Stomach (tissue), 9 donors: ENCODE data around the gene RERE. TPM values are rescaled to one million over a fixed set of nuclear protein-coding genes. Genes with fewer than 3 reads are reported as not detected.

Experiments
- DNase-seq, 2 donors: peaks; one replicate each; pipeline versions ENCODE4 v3.0.0 to v3.0.0-alpha.2; 2013 to 2019
- H3K27ac ChIP-seq, 5 donors: fragments of 200-600 bp in 4 of 5; sonication (generic) in 4 of 5; one replicate each; pipeline ENCODE4 v1.5.1; 2013 to 2019; ENCODE audit warnings: mild to moderate bottlenecking in 1 of 5, moderate library complexity in 1 of 5
- H3K27me3 ChIP-seq, 3 donors: fragments of 200-600 bp; sonication (generic); one replicate each; pipeline ENCODE4 v1.5.1; 2017 to 2019; ENCODE audit warnings: mixed run types in 1 of 3
- H3K36me3 ChIP-seq, 4 donors: fragments of 200-600 bp; sonication (generic); 1 replicate in 3 of 4; 2 replicates in 1 of 4; pipeline ENCODE4 v1.5.1; 2016 to 2019
- H3K4me1 ChIP-seq, 4 donors: fragments of 200-600 bp; sonication (generic); one replicate each; pipeline ENCODE4 v1.5.1; 2016 to 2019
- H3K4me3 ChIP-seq, 4 donors: fragments of 200-600 bp; sonication (generic) in 3 of 4; one replicate each; pipeline ENCODE4 v1.5.1; 2016 to 2019; ENCODE audit warnings: mild to moderate bottlenecking in 1 of 4
- H3K9me3 ChIP-seq, 4 donors: fragments of 200-600 bp; sonication (generic); one replicate each; pipeline ENCODE4 v1.5.1; 2016 to 2019
- CTCF ChIP-seq, 7 experiments: fragments of 450-650 bp in 4 of 7; fragments of 200-600 bp in 3 of 7; sonication (generic) in 3 of 7; IDR thresholded peaks; one replicate each; pipeline ENCODE4 v1.5.1; 2016 to 2019; ENCODE audit warnings: antibody characterized with exemption in 7 of 7, control low read depth in 2 of 7, mild to moderate bottlenecking in 1 of 7
- EP300 ChIP-seq: sonication (generic); formaldehyde crosslinking; IDR thresholded peaks from one replicate; pipeline ENCODE4 v1.6.1; 2017; ENCODE audit warnings: antibody characterized with exemption
- POLR2A ChIP-seq, 4 donors: fragments of 450-650 bp; IDR thresholded peaks; one replicate each; pipeline ENCODE4 v1.6.1; 2016; ENCODE audit warnings: antibody characterized with exemption in 4 of 4, control low read depth in 2 of 4, mild to moderate bottlenecking in 1 of 4, moderate library complexity in 1 of 4
- POLR2AphosphoS5 ChIP-seq, 3 donors: sonication (generic); formaldehyde crosslinking; IDR thresholded peaks; one replicate each; pipeline ENCODE4 v1.6.1; 2016; ENCODE audit warnings: antibody characterized with exemption in 3 of 3
- whole genome bisulfite sequencing, 5 donors: extraction: QIAGEN DNeasy Blood & Tissue Kit in 3 of 5; methylation state at CpG; one replicate each; pipeline versions ENCODE4 v1.1.5 to v1.1.7; 2013 to 2018; 5-methylcytosine and 5-hydroxymethylcytosine counted together
- intact Hi-C: fragments of 100-400 bp; cut with DNase I; formaldehyde crosslinking; loops from one replicate; pipeline ENCODE4 v1.15.1; 2023; ENCODE audit warnings: low total_unique reads
- polyA plus RNA-seq, 3 donors: library from polyadenylated mRNA; stranded (reverse); fragments of 200-250 nt; gene quantifications; one replicate each; pipeline ENCODE4 v1.2.3, GENCODE V29; 2013
- total RNA-seq, 5 donors: library from RNA; depleted of rRNA; stranded (reverse); fragments of >200 nt; gene quantifications; one replicate each; pipeline versions ENCODE4 v1.1.0 to v1.2.3, GENCODE V29; 2014 to 2016
- donor health status: healthy with polysubstance abuse.
- donor health status: Bipolar disorder and iron deficiency.
- donor health status: healthy.

RERE gene
- total and polyA plus RNA-seq, 8 donors, result 15.6 to 198 (median 79.3) TPM

DNA sequence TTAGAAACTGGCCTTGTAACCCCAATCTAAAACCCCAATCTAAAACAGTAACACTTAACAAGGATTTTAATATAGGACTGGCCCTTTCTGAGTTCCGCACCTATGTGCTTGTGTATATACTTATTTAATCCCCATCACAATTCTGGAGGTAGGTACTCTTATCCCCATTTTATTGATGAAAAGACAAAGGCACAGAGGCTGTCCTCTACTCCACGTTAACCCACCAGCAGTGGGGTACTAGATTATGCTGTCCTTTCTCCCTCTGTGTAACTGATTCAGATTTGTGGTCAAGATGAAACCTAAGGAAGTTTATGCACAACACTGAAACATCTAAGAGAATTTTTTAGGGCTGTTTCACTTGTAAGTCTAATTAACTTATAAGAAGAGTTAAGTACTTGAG lies 175.3 kb downstream of the RERE start:
- DNase-seq, result no peak
- WGBS, 5 donors, result 79 to 98% (median 95%) methylated on average over 2 of the region's 2 CpGs
- no peaks in the 10 kb centered on the region for H3K9me3 ChIP-seq
- intact Hi-C loops, result no loop called here
- H3K36me3 ChIP-seq, result no peaks in the 10 kb centered on the region
- H3K27ac ChIP-seq, result no peak overlapping the region
- TF ChIP-seq EP300, result no peak
- no peak overlapping the region for H3K4me3 ChIP-seq
- peaks cover 0 to 38% (median 29%) of the 10 kb centered on the region in 4 donors for H3K4me1 ChIP-seq
- no peaks in the 10 kb centered on the region for H3K27me3 ChIP-seq

DNA sequence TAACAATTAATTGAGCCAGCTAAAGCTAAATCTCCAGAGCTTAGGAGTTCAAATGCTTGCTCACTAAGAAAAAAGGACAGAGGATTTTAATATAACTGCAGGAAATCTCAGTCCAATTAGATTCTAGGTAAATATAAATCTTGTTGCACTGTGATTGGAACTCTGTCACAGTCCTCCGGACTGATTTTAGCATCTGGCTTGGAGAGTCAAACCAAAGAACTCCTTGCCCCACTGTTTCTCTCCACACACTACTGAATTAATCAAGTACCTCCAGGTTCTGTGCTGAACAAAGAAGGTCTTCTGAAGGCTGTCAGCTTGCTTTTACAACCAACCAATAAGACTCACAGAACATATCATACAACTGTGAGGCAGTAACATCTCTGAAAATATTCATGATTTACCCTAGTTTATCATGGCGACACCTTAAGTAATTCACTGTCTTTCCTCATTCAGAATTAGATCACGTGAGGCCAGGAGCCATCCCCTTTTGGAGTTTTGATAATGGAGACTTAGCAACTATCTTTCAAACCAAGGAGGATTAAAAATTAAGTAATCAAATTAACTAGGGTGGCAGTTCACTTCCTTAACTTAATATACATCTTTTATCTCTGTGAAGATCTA lies 176.0 kb downstream of the RERE start:
- H3K4me1 ChIP-seq, result peaks cover 0 to 32% (median 24%) of the 10 kb centered on the region in 4 donors
- no peak overlapping the region for H3K27ac ChIP-seq
- no peak for TF ChIP-seq EP300
- no peak for TF ChIP-seq CTCF (IDR thresholded peaks at IDR 0.05)
- no peak for TF ChIP-seq POLR2AphosphoS5 (IDR thresholded peaks at IDR 0.05)
- no peak for TF ChIP-seq POLR2A (IDR thresholded peaks at IDR 0.05)
- H3K9me3 ChIP-seq, result no peaks in the 10 kb centered on the region
- H3K36me3 ChIP-seq, result no peaks in the 10 kb centered on the region
- WGBS, 5 donors, result 66 to 73% (median 69%) methylated on average over 3 of the region's 3 CpGs
- intact Hi-C loops, result no loop called here
- no peaks in the 10 kb centered on the region for H3K27me3 ChIP-seq
- no peak overlapping the region for H3K4me3 ChIP-seq
- no peak for DNase-seq

DNA sequence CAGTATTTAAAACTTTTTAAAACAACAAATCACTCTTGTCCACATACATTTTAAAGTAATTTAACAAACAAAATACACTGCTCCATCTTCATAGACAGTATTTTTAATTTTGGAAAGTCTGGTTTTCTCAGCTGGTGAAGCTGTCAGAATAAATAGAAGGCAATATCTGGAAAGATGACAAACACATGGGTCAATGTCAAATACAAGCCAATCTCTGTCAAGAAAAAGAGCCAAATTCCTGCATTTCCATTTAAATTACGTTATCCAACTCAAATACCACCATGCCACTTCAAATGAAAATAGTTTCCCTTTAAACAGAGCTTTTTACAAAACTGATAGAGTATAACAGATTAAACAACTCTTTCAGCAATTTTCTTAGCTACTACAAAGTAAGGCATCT lies 176.5 kb downstream of the RERE start:
- H3K4me1 ChIP-seq, result peaks cover 0 to 28% (median 19%) of the 10 kb centered on the region in 4 donors
- no peak overlapping the region for H3K4me3 ChIP-seq
- no peak overlapping the region for H3K27ac ChIP-seq
- no peaks in the 10 kb centered on the region for H3K36me3 ChIP-seq
- WGBS, 5 donors, result 36 to 64% (median 44%) methylated on average over 1 of the region's 1 CpG
- H3K9me3 ChIP-seq, result no peaks in the 10 kb centered on the region
- TF ChIP-seq POLR2A (IDR thresholded peaks at IDR 0.05) (no peak), POLR2AphosphoS5 (IDR thresholded peaks at IDR 0.05) (no peak), EP300 (no peak)
- intact Hi-C loops, result no loop called here
- no peaks in the 10 kb centered on the region for H3K27me3 ChIP-seq
- no peak for DNase-seq

GRCh38 chr1:8639148-8639547 lies 178.3 kb downstream of the RERE start:
- H3K4me1 ChIP-seq, result peaks cover 0 to 22% (median 16%) of the 10 kb centered on the region in 4 donors
- H3K27me3 ChIP-seq, result no peaks in the 10 kb centered on the region
- no peak overlapping the region for H3K27ac ChIP-seq
- intact Hi-C loops, result no loop called here
- no peaks in the 10 kb centered on the region for H3K36me3 ChIP-seq
- no peak overlapping the region for H3K4me3 ChIP-seq
- 91 to 97% (median 94%) methylated on average over 5 of the region's 5 CpGs for WGBS, 5 donors
- H3K9me3 ChIP-seq, result no peaks in the 10 kb centered on the region
- no peak for DNase-seq
- no peak for TF ChIP-seq EP300
- TF ChIP-seq POLR2A (IDR thresholded peaks at IDR 0.05), result no peak
- no peak for TF ChIP-seq CTCF (IDR thresholded peaks at IDR 0.05)
- TF ChIP-seq POLR2AphosphoS5 (IDR thresholded peaks at IDR 0.05), result no peak

- WGBS, 5 donors, result 77 to 95% (median 94%) methylated on average over 5 of the region's 5 CpGs
- H3K27ac ChIP-seq, result no peak overlapping the region
- no peak overlapping the region for H3K4me3 ChIP-seq
- no peak for DNase-seq
- no peaks in the 10 kb centered on the region for H3K9me3 ChIP-seq
- TF ChIP-seq CTCF (IDR thresholded peaks at IDR 0.05), result no peak
- TF ChIP-seq POLR2A (IDR thresholded peaks at IDR 0.05), result no peak
- TF ChIP-seq POLR2AphosphoS5 (IDR thresholded peaks at IDR 0.05), result no peak
- TF ChIP-seq EP300, result no peak
- H3K27me3 ChIP-seq, result no peaks in the 10 kb centered on the region
- H3K4me1 ChIP-seq, result peaks cover 12 to 28% (median 21%) of the 10 kb centered on the region in 4 donors
- intact Hi-C loops, result no loop called here
- peaks cover 0 to 3% (median 0%) of the 10 kb centered on the region in 4 donors for H3K36me3 ChIP-seq
Measured at GRCh38 chr1:8633741-8634501, 183.5 kb downstream of the RERE start.
